ENCODE measurements around the gene ZNF664. TPM values are rescaled to one million over a fixed set of nuclear protein-coding genes. Genes with fewer than 3 reads are reported as not detected.
A peak's percentile ranks its signal among the peaks of the same experiment; 100 is the strongest.

The ZNF664 gene
- polyA plus RNA-seq, 3 donors: 1.5 to 20.9 (median 2.7) TPM

- TF ChIP-seq CTCF (IDR thresholded peaks at IDR 0.05): no peak
- Histone ChIP-seq H3K9ac (ENCODE audit: insufficient read depth, low read length, poor library complexity, severe bottlenecking) (no peak overlapping the region), H3K36me3 (replicated peaks in 1 of 2; ENCODE audit: control insufficient read depth in 1 of 2, insufficient read depth in 2 of 2, low read length in 2 of 2) (no peaks in the 10 kb centered on the region), H3K79me2 (ENCODE audit: insufficient read depth, low read length) (no peaks in the 10 kb centered on the region), H3K27me3 (ENCODE audit: control insufficient read depth in 2 of 2, insufficient read depth in 2 of 2, low read length in 2 of 2) (no peaks in the 10 kb centered on the region), H3K27ac (ENCODE audit: low read depth in 1 of 2, low read length in 2 of 2) (no peak overlapping the region), H2AFZ (ENCODE audit: insufficient read depth, low read depth, low read length, poor library complexity, severe bottlenecking) (no peak overlapping the region), H3K9me3 (replicated peaks in 1 of 2; ENCODE audit: control insufficient read depth in 1 of 2, insufficient read depth in 1 of 2, low read length in 2 of 2) (no peaks in the 10 kb centered on the region), H4K20me1 (ENCODE audit: insufficient read depth, low read length) (no peaks in the 10 kb centered on the region), H3K4me1 (ENCODE audit: control insufficient read depth in 1 of 2, insufficient read depth in 2 of 2, low read length in 2 of 2) (peaks cover 0 to 4% of the 10 kb centered on the region in 2 donors), H3K4me2 (replicated peaks; ENCODE audit: extremely low read depth, low read length, poor library complexity, severe bottlenecking) (no peak overlapping the region), H3K4me3 (replicated peaks in 1 of 3; ENCODE audit: low read depth in 2 of 3, low read length in 3 of 3) (no peak overlapping the region)
- intact Hi-C loops (cut with micrococcal nuclease): loop anchor here (10.0 kb wide), 3 partner anchors 736 to 866 kb away; no protein-coding TSS in a partner anchor
- Mint-ChIP-seq H3K9me3 (no peaks in the 10 kb centered on the region), H3K4me1 (peaks cover 16% of the 10 kb centered on the region), H3K4me3 (no peak overlapping the region), H3K36me3 (no peaks in the 10 kb centered on the region), H3K27me3 (ENCODE audit: low read depth in 3 of 3) (peaks cover 0 to 6% (median 1%) of the 10 kb centered on the region in 3 donors), H3K27ac (peak overlapping the region in 1 of 7 donors; percentile 1)
- peak in 1 of 3 donors; percentile 32 for DNase-seq
- WGBS (ENCODE audit: insufficient coverage): no CpG with 5 or more reads among the region's 3 CpGs
Measured at GRCh38 chr12:124039276-124039675, 66.3 kb downstream of the ZNF664 start.

- Histone ChIP-seq H3K4me2 (replicated peaks; ENCODE audit: extremely low read depth, low read length, poor library complexity, severe bottlenecking) (no peak overlapping the region), H3K9ac (ENCODE audit: insufficient read depth, low read length, poor library complexity, severe bottlenecking) (no peak overlapping the region), H3K79me2 (ENCODE audit: insufficient read depth, low read length) (no peaks in the 10 kb centered on the region), H3K9me3 (replicated peaks in 1 of 2; ENCODE audit: control insufficient read depth in 1 of 2, insufficient read depth in 1 of 2, low read length in 2 of 2) (no peaks in the 10 kb centered on the region), H2AFZ (ENCODE audit: insufficient read depth, low read depth, low read length, poor library complexity, severe bottlenecking) (no peak overlapping the region), H3K27me3 (ENCODE audit: control insufficient read depth in 2 of 2, insufficient read depth in 2 of 2, low read length in 2 of 2) (no peaks in the 10 kb centered on the region), H3K4me3 (replicated peaks in 1 of 3; ENCODE audit: low read depth in 2 of 3, low read length in 3 of 3) (no peak overlapping the region), H3K36me3 (replicated peaks in 1 of 2; ENCODE audit: control insufficient read depth in 1 of 2, insufficient read depth in 2 of 2, low read length in 2 of 2) (no peaks in the 10 kb centered on the region), H4K20me1 (ENCODE audit: insufficient read depth, low read length) (no peaks in the 10 kb centered on the region), H3K27ac (ENCODE audit: low read depth in 1 of 2, low read length in 2 of 2) (no peak overlapping the region), H3K4me1 (ENCODE audit: control insufficient read depth in 1 of 2, insufficient read depth in 2 of 2, low read length in 2 of 2) (peaks cover 0 to 4% of the 10 kb centered on the region in 2 donors)
- Mint-ChIP-seq H3K9me3 (no peaks in the 10 kb centered on the region), H3K27me3 (ENCODE audit: low read depth in 3 of 3) (peaks cover 0 to 6% (median 0%) of the 10 kb centered on the region in 3 donors), H3K4me1 (peaks cover 16% of the 10 kb centered on the region), H3K27ac (peak overlapping the region in 1 of 7 donors; percentile 47), H3K4me3 (peak overlapping the region in 1 of 2 donors; percentile 11), H3K36me3 (no peaks in the 10 kb centered on the region)
- TF ChIP-seq CTCF (IDR thresholded peaks at IDR 0.05): no peak
- intact Hi-C loops (cut with micrococcal nuclease): loop anchor here in 1 of 2 donors (10.0 kb wide), 1 partner anchor 745 kb away; no protein-coding TSS in a partner anchor
- 3% methylated on average over 8 of the region's 10 CpGs for WGBS (ENCODE audit: insufficient coverage)
- DNase-seq: peak; percentile 25 to 78 (median 39)
Measured at GRCh38 chr12:124040291-124040690, 67.3 kb downstream of the ZNF664 start.
